SK-N-SH (cell line): ENCODE data around the gene PCP4L1. TPM values are rescaled to one million over a fixed set of nuclear protein-coding genes. Genes with fewer than 3 reads are reported as not detected.

Experiments
- CTCF ChIA-PET: fragments of 300-600, 350-600 bp; formaldehyde crosslinking; extraction: SDS; loops from one replicate; lab custom pipeline; 2021; lab: Yijun Ruan, JAX
- POLR2A ChIA-PET: fragments of 350-600 bp; sonication (Branson Sonifier 250); formaldehyde crosslinking; extraction: SDS; loops from one replicate; lab custom pipeline; 2020; ENCODE audit warnings: antibody characterized with exemption, inconsistent platforms; lab: Yijun Ruan, JAX
- DNase-seq: peaks from one replicate; pipeline ENCODE4 v3.0.0; 2012
- H2AFZ ChIP-seq: fragments of 200-600 bp; sonication (generic); 2 replicates; pipeline ENCODE4 v1.8.1; 2016; ENCODE audit warnings: antibody characterized with exemption, mild to moderate bottlenecking, low read depth
- H3F3A ChIP-seq: fragments of 200-600 bp; sonication (generic); replicated peaks from 2 replicates; pipeline ENCODE3; 2016; ENCODE audit warnings: antibody characterized with exemption, mild to moderate bottlenecking; ENCODE audit not compliant: insufficient read depth
- H3K27ac ChIP-seq, 2 experiments: fragments of 200-500 bp in 1 of 2; fragments of 200-600 bp in 1 of 2; sonication (Bioruptor generic) in 1 of 2; sonication (generic), shearing (Covaris generic) in 1 of 2; 2 replicates each; pipeline versions ENCODE4 v1.5.1 to v1.6.1; 2014 to 2016; ENCODE audit warnings: low read depth in 2 of 2, inconsistent platforms in 1 of 2, low read length in 1 of 2, mild to moderate bottlenecking in 1 of 2, mixed read lengths in 1 of 2
- H3K27me3 ChIP-seq: fragments of 200-600 bp; sonication (generic), shearing (Covaris generic); 2 replicates; pipeline ENCODE4 v1.6.1; 2016; ENCODE audit warnings: mixed run types; ENCODE audit not compliant: insufficient read depth
- H3K36me3 ChIP-seq, 2 experiments: fragments of 200-500 bp in 1 of 2; fragments of 200-600 bp in 1 of 2; sonication (Bioruptor generic) in 1 of 2; sonication (generic) in 1 of 2; replicated peaks in 1 of 2; 2 replicates each; pipeline versions ENCODE3 to v1.5.1; 2014 to 2016; ENCODE audit warnings: low read length in 1 of 2, mild to moderate bottlenecking in 1 of 2; ENCODE audit not compliant: insufficient read depth in 2 of 2, control insufficient read depth in 1 of 2
- H3K4me1 ChIP-seq, 2 experiments: fragments of 200-500 bp in 1 of 2; fragments of 200-600 bp in 1 of 2; sonication (Bioruptor generic) in 1 of 2; sonication (generic), shearing (Covaris generic) in 1 of 2; 2 replicates each; pipeline versions ENCODE4 v1.5.1 to v1.6.1; 2014 to 2016; ENCODE audit warnings: low read depth in 1 of 2, low read length in 1 of 2, mixed run types in 1 of 2; ENCODE audit not compliant: insufficient read depth in 2 of 2, control insufficient read depth in 1 of 2
- H3K4me2 ChIP-seq: fragments of 200-600 bp; sonication (generic), shearing (Covaris generic); 2 replicates; pipeline ENCODE4 v1.6.1; 2017; ENCODE audit warnings: mixed run types
- H3K4me3 ChIP-seq, 2 experiments: fragments of 200-500 bp in 1 of 2; fragments of 200-600 bp in 1 of 2; sonication (Bioruptor generic) in 1 of 2; sonication (generic), shearing (Covaris generic) in 1 of 2; 2 replicates each; pipeline versions ENCODE4 v1.5.1 to v1.8.1; 2014 to 2016; ENCODE audit warnings: low read depth in 2 of 2, inconsistent platforms in 1 of 2, low read length in 1 of 2, mild to moderate bottlenecking in 1 of 2, mixed read lengths in 1 of 2, moderate library complexity in 1 of 2
- H3K79me2 ChIP-seq: fragments of 200-600 bp; sonication (generic); 2 replicates; pipeline ENCODE4 v1.8.1; 2017; ENCODE audit warnings: mild to moderate bottlenecking; ENCODE audit not compliant: insufficient read depth
- H3K9ac ChIP-seq: fragments of 200-600 bp; sonication (generic); 2 replicates; pipeline ENCODE4 v1.6.1; 2017; ENCODE audit warnings: mixed run types
- H3K9me2 ChIP-seq: fragments of 200-600 bp; sonication (generic); 2 replicates; pipeline ENCODE4 v1.6.1; 2017; ENCODE audit warnings: mixed run types
- H3K9me3 ChIP-seq: fragments of 200-600 bp; sonication (generic); 2 replicates; pipeline ENCODE4 v1.6.1; 2017; ENCODE audit warnings: mixed run types, mild to moderate bottlenecking, moderate library complexity
- H4K20me1 ChIP-seq: fragments of 200-600 bp; sonication (generic); 2 replicates; pipeline ENCODE4 v1.6.1; 2017; ENCODE audit warnings: mild to moderate bottlenecking, mixed run types; ENCODE audit not compliant: insufficient read depth
- FOSL2 ChIP-seq: IDR thresholded peaks from 2 replicates; pipeline ENCODE4 v1.4.0; 2012; ENCODE audit warnings: low read depth, mild to moderate bottlenecking, moderate library complexity, borderline replicate concordance
- GABPA ChIP-seq: IDR thresholded peaks from 2 replicates; pipeline ENCODE4 v1.4.0; 2012; ENCODE audit warnings: low read depth, mild to moderate bottlenecking
- GATA2 ChIP-seq: sonication (generic); formaldehyde crosslinking; IDR thresholded peaks from 2 replicates; pipeline ENCODE4 v1.5.0; 2020; ENCODE audit warnings: mild to moderate bottlenecking, missing genetic modification reagents
- MXI1 ChIP-seq: IDR thresholded peaks from 2 replicates; pipeline ENCODE4 v1.6.1; 2012; ENCODE audit warnings: mild to moderate bottlenecking, low read depth, low read length, improper control_type of control experiment
- NRF1 ChIP-seq: IDR thresholded peaks from 2 replicates; pipeline ENCODE4 v1.6.1; 2012; ENCODE audit warnings: low read depth, mild to moderate bottlenecking, low read length
- SIN3A ChIP-seq: IDR thresholded peaks from 2 replicates; pipeline ENCODE4 v1.6.1; 2012; ENCODE audit warnings: low read depth, mild to moderate bottlenecking, low read length, moderate library complexity, borderline replicate concordance
- TAF1 ChIP-seq: IDR thresholded peaks from 2 replicates; pipeline ENCODE4 v1.6.1; 2012; ENCODE audit warnings: low read depth, mild to moderate bottlenecking, low read length, moderate library complexity, borderline replicate concordance
- TCF12 ChIP-seq: IDR thresholded peaks from 2 replicates; pipeline ENCODE4 v1.4.0; 2012
- WGBS: methylation state at CpG from one replicate; pipeline ENCODE4 v1.1.6; 2017; ENCODE audit warnings: low lambda C conversion rate; 5-methylcytosine and 5-hydroxymethylcytosine counted together
- polyA plus RNA-seq, 3 experiments: library from polyadenylated mRNA; depleted of rRNA; stranded (reverse); fragments of >200 nt; gene quantifications; 2 replicates each; pipeline ENCODE4 v1.2.3, GENCODE V29; 2012
- TF ChIP-seq, protein P1 (sequence below): IDR thresholded peaks from 2 replicates; pipeline ENCODE4 v1.4.0; 2012; ENCODE audit warnings: low read depth, borderline replicate concordance
- TF ChIP-seq, protein P2 (sequence below): fragments of 150-350 bp; IDR thresholded peaks from 2 replicates; pipeline ENCODE4 v1.6.1; 2017; ENCODE audit warnings: antibody characterized with exemption, low read length, low read depth, borderline replicate concordance
- TF ChIP-seq, protein P3 (sequence below): IDR thresholded peaks from 2 replicates; pipeline ENCODE4 v1.4.0; 2012; ENCODE audit warnings: low read depth
- TF ChIP-seq, protein P4 (sequence below): IDR thresholded peaks from 2 replicates; pipeline ENCODE4 v1.6.1; 2012; ENCODE audit warnings: mild to moderate bottlenecking, low read depth, low read length, moderate library complexity

Gene PCP4L1
- polyA plus RNA-seq, 1 of the 3 experiments (the other 2 are of a cell fraction) = not detected

DNA sequence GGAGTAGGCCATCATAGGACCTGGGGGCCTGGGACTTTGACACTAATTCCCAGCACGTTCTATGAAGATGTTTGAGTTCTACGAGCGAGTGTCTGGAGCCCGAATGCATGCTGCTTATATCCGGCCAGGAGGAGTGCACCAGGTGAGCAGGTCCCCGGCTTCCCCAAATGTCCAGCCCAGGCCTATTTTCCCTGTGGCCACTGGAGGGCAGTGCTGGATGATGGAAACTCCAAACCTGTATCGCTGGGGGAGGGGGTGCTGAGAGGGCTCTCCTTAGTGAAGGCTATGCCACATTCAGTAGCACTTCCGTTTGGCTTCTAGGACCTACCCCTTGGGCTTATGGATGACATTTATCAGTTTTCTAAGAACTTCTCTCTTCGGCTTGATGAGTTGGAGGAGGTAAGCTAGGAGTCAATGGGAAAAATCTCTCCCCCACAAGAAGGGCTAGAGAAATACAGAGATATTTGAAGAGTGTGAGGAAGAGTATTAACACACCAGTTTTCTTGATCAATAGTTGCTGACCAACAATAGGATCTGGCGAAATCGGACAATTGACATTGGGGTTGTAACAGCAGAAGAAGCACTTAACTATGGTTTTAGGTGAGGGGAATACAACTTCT is 48.6 kb upstream of the PCP4L1 start (continued):
- TF ChIP-seq, protein P1, sequence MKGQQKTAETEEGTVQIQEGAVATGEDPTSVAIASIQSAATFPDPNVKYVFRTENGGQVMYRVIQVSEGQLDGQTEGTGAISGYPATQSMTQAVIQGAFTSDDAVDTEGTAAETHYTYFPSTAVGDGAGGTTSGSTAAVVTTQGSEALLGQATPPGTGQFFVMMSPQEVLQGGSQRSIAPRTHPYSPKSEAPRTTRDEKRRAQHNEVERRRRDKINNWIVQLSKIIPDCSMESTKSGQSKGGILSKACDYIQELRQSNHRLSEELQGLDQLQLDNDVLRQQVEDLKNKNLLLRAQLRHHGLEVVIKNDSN = no peak
- TF ChIP-seq, protein P2, sequence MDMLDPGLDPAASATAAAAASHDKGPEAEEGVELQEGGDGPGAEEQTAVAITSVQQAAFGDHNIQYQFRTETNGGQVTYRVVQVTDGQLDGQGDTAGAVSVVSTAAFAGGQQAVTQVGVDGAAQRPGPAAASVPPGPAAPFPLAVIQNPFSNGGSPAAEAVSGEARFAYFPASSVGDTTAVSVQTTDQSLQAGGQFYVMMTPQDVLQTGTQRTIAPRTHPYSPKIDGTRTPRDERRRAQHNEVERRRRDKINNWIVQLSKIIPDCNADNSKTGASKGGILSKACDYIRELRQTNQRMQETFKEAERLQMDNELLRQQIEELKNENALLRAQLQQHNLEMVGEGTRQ = no peak
- TF ChIP-seq GABPA (no peak), FOSL2 (no peak), GATA2 (CRISPR knock-in tag) (no peak), NRF1 (no peak), TAF1 (no peak), MXI1 (no peak), TCF12 (no peak)
- TF ChIP-seq, protein P3, sequence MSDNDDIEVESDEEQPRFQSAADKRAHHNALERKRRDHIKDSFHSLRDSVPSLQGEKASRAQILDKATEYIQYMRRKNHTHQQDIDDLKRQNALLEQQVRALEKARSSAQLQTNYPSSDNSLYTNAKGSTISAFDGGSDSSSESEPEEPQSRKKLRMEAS = no peak
- TF ChIP-seq, protein P4, sequence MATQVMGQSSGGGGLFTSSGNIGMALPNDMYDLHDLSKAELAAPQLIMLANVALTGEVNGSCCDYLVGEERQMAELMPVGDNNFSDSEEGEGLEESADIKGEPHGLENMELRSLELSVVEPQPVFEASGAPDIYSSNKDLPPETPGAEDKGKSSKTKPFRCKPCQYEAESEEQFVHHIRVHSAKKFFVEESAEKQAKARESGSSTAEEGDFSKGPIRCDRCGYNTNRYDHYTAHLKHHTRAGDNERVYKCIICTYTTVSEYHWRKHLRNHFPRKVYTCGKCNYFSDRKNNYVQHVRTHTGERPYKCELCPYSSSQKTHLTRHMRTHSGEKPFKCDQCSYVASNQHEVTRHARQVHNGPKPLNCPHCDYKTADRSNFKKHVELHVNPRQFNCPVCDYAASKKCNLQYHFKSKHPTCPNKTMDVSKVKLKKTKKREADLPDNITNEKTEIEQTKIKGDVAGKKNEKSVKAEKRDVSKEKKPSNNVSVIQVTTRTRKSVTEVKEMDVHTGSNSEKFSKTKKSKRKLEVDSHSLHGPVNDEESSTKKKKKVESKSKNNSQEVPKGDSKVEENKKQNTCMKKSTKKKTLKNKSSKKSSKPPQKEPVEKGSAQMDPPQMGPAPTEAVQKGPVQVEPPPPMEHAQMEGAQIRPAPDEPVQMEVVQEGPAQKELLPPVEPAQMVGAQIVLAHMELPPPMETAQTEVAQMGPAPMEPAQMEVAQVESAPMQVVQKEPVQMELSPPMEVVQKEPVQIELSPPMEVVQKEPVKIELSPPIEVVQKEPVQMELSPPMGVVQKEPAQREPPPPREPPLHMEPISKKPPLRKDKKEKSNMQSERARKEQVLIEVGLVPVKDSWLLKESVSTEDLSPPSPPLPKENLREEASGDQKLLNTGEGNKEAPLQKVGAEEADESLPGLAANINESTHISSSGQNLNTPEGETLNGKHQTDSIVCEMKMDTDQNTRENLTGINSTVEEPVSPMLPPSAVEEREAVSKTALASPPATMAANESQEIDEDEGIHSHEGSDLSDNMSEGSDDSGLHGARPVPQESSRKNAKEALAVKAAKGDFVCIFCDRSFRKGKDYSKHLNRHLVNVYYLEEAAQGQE = no peak

DNA sequence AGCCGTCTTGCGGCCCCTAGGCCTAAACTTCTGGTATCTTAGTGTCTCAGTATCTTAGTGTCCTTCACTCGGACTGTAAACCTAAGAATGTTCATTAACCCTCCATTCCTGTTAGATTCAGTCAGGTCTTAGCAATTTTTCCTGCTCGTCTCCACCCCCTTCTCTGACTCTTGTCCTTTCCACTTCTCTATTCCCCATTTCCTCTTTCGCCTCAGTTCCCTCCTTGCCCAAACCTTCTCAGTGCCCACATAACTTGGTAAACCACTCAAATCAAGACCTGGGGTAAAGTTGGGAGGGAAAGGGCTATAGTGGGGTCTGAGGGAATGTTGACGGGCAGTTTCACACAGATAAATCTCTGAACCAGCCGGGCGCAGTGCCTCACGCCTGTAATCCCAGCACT is 44.2 kb upstream of the PCP4L1 start:
- H3K27me3 ChIP-seq = no peaks in the 10 kb centered on the region
- no peak for DNase-seq
- no peak overlapping the region for H3K4me2 ChIP-seq
- ChIA-PET CTCF (interaction anchor here (6.0 kb wide), 1 partner anchor 12 kb away, joined by 32 read pairs; the partner anchor contains the start of gene TOMM40L), POLR2A (no interaction called here)
- H3K9me2 ChIP-seq = no peaks in the 10 kb centered on the region
- TF ChIP-seq SIN3A = no peak
- no peak overlapping the region for H3K9ac ChIP-seq
- H3K9me3 ChIP-seq = no peaks in the 10 kb centered on the region
- H3F3A ChIP-seq = peaks cover 4% of the 10 kb centered on the region
- 0 out of 2 replicates have a peak, but pooled peaks cover 4% of the 10 kb centered on the region for H3K79me2 ChIP-seq
- peaks cover 44 to 51% of the 10 kb centered on the region in 2 experiments for H3K36me3 ChIP-seq
- H3K4me3 ChIP-seq = no peak overlapping the region
- H2AFZ ChIP-seq = no peak overlapping the region
- no peaks in the 10 kb centered on the region for H4K20me1 ChIP-seq
- H3K4me1 ChIP-seq = no peaks in the 10 kb centered on the region; a peak in 1 of 4 replicates
- no peak overlapping the region for H3K27ac ChIP-seq
- WGBS = 99% methylated on average over 9 of the region's 9 CpGs
